Mesenchymal stem cell (in vitro differentiated cells and primary cell): ENCODE measurements around the gene COL23A1.

Experiments used
- DNase-seq: peaks from one replicate; pipeline ENCODE4 v3.0.0-alpha.2; 2013
- H2AFZ ChIP-seq: one replicate; pipeline ENCODE4 v1.6.1; 2013; ENCODE audit warnings: low read depth, mild to moderate bottlenecking, control low read depth, inconsistent platforms, low read length, moderate library complexity
- H2AK5ac ChIP-seq: 2 replicates; pipeline ENCODE4 v1.6.1; 2013; ENCODE audit warnings: low read length, moderate library complexity, mild to moderate bottlenecking, inconsistent platforms; ENCODE audit not compliant: severe bottlenecking
- H2BK120ac ChIP-seq: one replicate; pipeline ENCODE4 v1.6.1; 2013; ENCODE audit warnings: low read depth, mild to moderate bottlenecking, inconsistent platforms, low read length, moderate library complexity
- H2BK12ac ChIP-seq, 2 experiments: one replicate each; pipeline ENCODE4 v1.6.1; 2013; ENCODE audit warnings: inconsistent platforms in 2 of 2, low read length in 2 of 2, mild to moderate bottlenecking in 2 of 2, moderate library complexity in 2 of 2, control low read depth in 1 of 2
- H2BK15ac ChIP-seq: one replicate; pipeline ENCODE4 v1.6.1; 2013; ENCODE audit warnings: mild to moderate bottlenecking, low read depth, inconsistent platforms; ENCODE audit not compliant: poor library complexity, severe bottlenecking
- H2BK5ac ChIP-seq: 2 replicates; pipeline ENCODE4 v1.6.1; 2013; ENCODE audit warnings: low read depth, mild to moderate bottlenecking, low read length, control low read depth, inconsistent platforms; ENCODE audit not compliant: poor library complexity, severe bottlenecking
- H3K14ac ChIP-seq, 2 experiments: one replicate each; pipeline ENCODE4 v1.6.1; 2013; ENCODE audit warnings: inconsistent platforms in 2 of 2, low read length in 2 of 2, control low read depth in 1 of 2, mild to moderate bottlenecking in 1 of 2, moderate library complexity in 1 of 2
- H3K18ac ChIP-seq, 2 experiments: one replicate each; pipeline ENCODE4 v1.6.1; 2013; ENCODE audit warnings: inconsistent platforms in 2 of 2, low read length in 2 of 2, control low read depth in 1 of 2, low read depth in 1 of 2, mild to moderate bottlenecking in 1 of 2
- H3K23ac ChIP-seq, 2 experiments: one replicate each; pipeline ENCODE4 v1.6.1; 2013; ENCODE audit warnings: inconsistent platforms in 2 of 2, low read length in 2 of 2, mild to moderate bottlenecking in 2 of 2, moderate library complexity in 2 of 2, control low read depth in 1 of 2
- H3K27ac ChIP-seq: 2 replicates; pipeline ENCODE4 v1.5.1; 2013; ENCODE audit warnings: mild to moderate bottlenecking, moderate library complexity, low read length, control low read depth, inconsistent platforms; ENCODE audit not compliant: poor library complexity, severe bottlenecking
- H3K27me3 ChIP-seq, 2 experiments: 2 replicates each; pipeline versions ENCODE4 v1.6.1 to v1.7.0; 2013; ENCODE audit warnings: low read length in 2 of 2, mild to moderate bottlenecking in 2 of 2, moderate library complexity in 2 of 2, control low read depth in 1 of 2, inconsistent platforms in 1 of 2; ENCODE audit not compliant: control insufficient read depth in 1 of 2, insufficient read depth in 1 of 2
- H3K36me3 ChIP-seq, 2 experiments: 2 replicates each; pipeline versions ENCODE4 v1.6.1 to v1.7.0; 2013; ENCODE audit warnings: low read length in 2 of 2, control low read depth in 1 of 2, inconsistent platforms in 1 of 2, low read depth in 1 of 2, mild to moderate bottlenecking in 1 of 2; ENCODE audit not compliant: insufficient read depth in 2 of 2, control insufficient read depth in 1 of 2
- H3K4ac ChIP-seq, 2 experiments: one replicate each; pipeline ENCODE4 v1.6.1; 2013; ENCODE audit warnings: inconsistent platforms in 2 of 2, low read length in 2 of 2, mild to moderate bottlenecking in 2 of 2, moderate library complexity in 2 of 2, control low read depth in 1 of 2, low read depth in 1 of 2
- H3K4me1 ChIP-seq: 2 replicates; pipeline ENCODE4 v1.6.1; 2013; ENCODE audit warnings: low read depth, low read length, control low read depth; ENCODE audit not compliant: control insufficient read depth, insufficient read depth
- H3K4me2 ChIP-seq: 2 replicates; pipeline ENCODE4 v1.6.1; 2013; ENCODE audit warnings: low read length, mild to moderate bottlenecking, inconsistent platforms; ENCODE audit not compliant: poor library complexity, severe bottlenecking
- H3K4me3 ChIP-seq, 2 experiments: 2 replicates each; pipeline versions ENCODE4 v1.5.1 to v1.7.0; 2013; ENCODE audit warnings: low read length in 2 of 2, mild to moderate bottlenecking in 2 of 2, control low read depth in 1 of 2, low read depth in 1 of 2; ENCODE audit not compliant: insufficient read depth in 1 of 2
- H3K79me1 ChIP-seq: replicated peaks from 2 replicates; pipeline ENCODE4 v1.6.1; 2013; ENCODE audit warnings: mild to moderate bottlenecking, control low read depth, low read length, inconsistent platforms; ENCODE audit not compliant: poor library complexity, severe bottlenecking
- H3K9ac ChIP-seq: 2 replicates; pipeline ENCODE4 v1.7.0; 2013; ENCODE audit warnings: mild to moderate bottlenecking, low read length, moderate library complexity
- H3K9me3 ChIP-seq: 2 replicates; pipeline ENCODE4 v1.7.0; 2013; ENCODE audit warnings: mild to moderate bottlenecking, low read length; ENCODE audit not compliant: control insufficient read depth
- H4K8ac ChIP-seq: one replicate; pipeline ENCODE4 v1.6.1; 2013; ENCODE audit warnings: inconsistent platforms, mild to moderate bottlenecking, low read length, moderate library complexity
- H4K91ac ChIP-seq: one replicate; pipeline ENCODE4 v1.6.1; 2013; ENCODE audit warnings: mild to moderate bottlenecking, low read length, inconsistent platforms
- WGBS: methylation state at CpG from one replicate; pipeline ENCODE4 v1.1.7; 2013; ENCODE audit warnings: mixed read lengths; 5-methylcytosine and 5-hydroxymethylcytosine counted together

The COL23A1 gene

DNA sequence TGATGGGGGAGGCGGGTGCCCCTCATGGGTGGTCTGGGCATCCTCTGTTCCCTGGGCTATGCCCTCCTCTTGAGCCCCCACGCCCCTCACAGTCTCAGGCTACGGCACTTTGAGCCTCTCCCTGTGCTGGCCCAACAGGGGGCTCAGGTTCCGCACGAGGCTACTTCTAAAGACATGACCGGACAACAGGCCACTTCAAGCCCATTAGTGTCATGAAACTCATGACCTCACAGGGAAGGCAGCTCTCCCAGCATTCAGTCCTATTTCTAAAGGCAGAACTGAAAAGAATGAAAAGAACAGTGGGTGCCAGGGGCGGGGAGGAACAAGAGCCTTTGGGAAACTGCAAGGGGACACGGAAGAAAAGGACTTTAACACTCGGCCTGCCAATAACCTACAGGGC lies 45.0 kb downstream of the COL23A1 start:
- Histone ChIP-seq H3K14ac (no peak overlapping the region), H2BK120ac (no peak overlapping the region), H3K9ac (no peak overlapping the region), H3K4me1 (no peaks in the 10 kb centered on the region), H2AK5ac (no peak overlapping the region), H3K79me1 (no peaks in the 10 kb centered on the region), H4K91ac (no peak overlapping the region), H3K23ac (no peak overlapping the region), H2BK5ac (no peak overlapping the region), H3K4me3 (no peak overlapping the region), H3K27ac (no peak overlapping the region), H2BK12ac (no peak overlapping the region), H2AFZ (no peak overlapping the region), H2BK15ac (no peak overlapping the region), H3K9me3 (no peaks in the 10 kb centered on the region), H3K4ac (no peak overlapping the region), H3K18ac (no peak overlapping the region), H4K8ac (no peak overlapping the region), H3K36me3 (no peaks in the 10 kb centered on the region), H3K27me3 (peaks cover 0 to 9% of the 10 kb centered on the region in 2 experiments), H3K4me2 (no peak overlapping the region)
- 82% methylated on average over 9 of the region's 9 CpGs for WGBS
- no peak for DNase-seq

- Histone ChIP-seq H3K27me3 (peaks cover 0 to 9% of the 10 kb centered on the region in 2 experiments), H2AFZ (no peak overlapping the region), H3K4ac (no peak overlapping the region), H3K4me1 (no peaks in the 10 kb centered on the region), H3K4me2 (no peak overlapping the region), H4K91ac (no peak overlapping the region), H2BK15ac (no peak overlapping the region), H3K14ac (no peak overlapping the region), H2BK12ac (no peak overlapping the region), H3K27ac (no peak overlapping the region), H2AK5ac (no peak overlapping the region), H3K23ac (no peak overlapping the region), H2BK120ac (no peak overlapping the region), H3K9me3 (no peaks in the 10 kb centered on the region), H3K79me1 (no peaks in the 10 kb centered on the region), H3K9ac (no peak overlapping the region), H2BK5ac (no peak overlapping the region), H3K18ac (no peak overlapping the region), H3K36me3 (no peaks in the 10 kb centered on the region), H3K4me3 (no peak overlapping the region), H4K8ac (no peak overlapping the region)
- DNase-seq: no peak
- 86% methylated on average over 21 of the region's 22 CpGs for WGBS
Observed at GRCh38 chr5:178544166-178544834, 45.9 kb downstream of the COL23A1 start.

- Histone ChIP-seq H2AK5ac (no peak overlapping the region), H3K23ac (no peak overlapping the region), H2BK15ac (no peak overlapping the region), H3K36me3 (no peaks in the 10 kb centered on the region), H4K8ac (no peak overlapping the region), H3K4me2 (no peak overlapping the region), H3K14ac (no peak overlapping the region), H3K79me1 (no peaks in the 10 kb centered on the region), H2AFZ (no peak overlapping the region), H3K4me3 (no peak overlapping the region), H3K9ac (no peak overlapping the region), H2BK120ac (no peak overlapping the region), H3K18ac (no peak overlapping the region), H2BK5ac (no peak overlapping the region), H3K4me1 (no peaks in the 10 kb centered on the region), H4K91ac (no peak overlapping the region), H3K4ac (no peak overlapping the region), H3K9me3 (no peaks in the 10 kb centered on the region), H3K27me3 (peaks cover 0 to 9% of the 10 kb centered on the region in 2 experiments), H3K27ac (no peak overlapping the region), H2BK12ac (no peak overlapping the region)
- DNase-seq: no peak
- WGBS: 53% methylated on average over 4 of the region's 7 CpGs
Observed at GRCh38 chr5:178542455-178542854, 47.7 kb downstream of the COL23A1 start.

DNA sequence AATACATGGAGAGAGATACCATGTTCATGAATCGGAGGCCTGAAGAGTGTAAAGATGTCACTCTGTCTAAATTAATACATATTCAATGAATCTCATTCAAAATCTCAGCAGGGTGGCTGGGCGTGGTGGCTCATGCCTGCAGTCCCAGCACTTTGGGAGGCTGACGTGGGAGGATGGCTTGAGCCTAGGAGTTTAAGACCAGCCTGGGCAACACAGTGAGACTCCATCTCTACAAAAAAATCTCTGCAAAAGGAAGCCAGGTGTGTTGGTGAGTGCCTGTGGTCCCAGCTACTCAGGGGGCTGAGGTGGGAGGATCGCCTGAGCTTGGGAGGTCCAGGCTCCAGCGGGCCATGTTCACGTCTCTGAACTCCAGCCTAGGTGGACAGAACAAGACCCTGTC lies 49.7 kb downstream of the COL23A1 start:
- H2AFZ ChIP-seq: no peak overlapping the region
- no peak overlapping the region for H3K18ac ChIP-seq
- no peak for DNase-seq
- H3K14ac ChIP-seq: no peak overlapping the region
- H2BK12ac ChIP-seq: no peak overlapping the region
- peaks cover 0 to 2% of the 10 kb centered on the region in 2 experiments for H3K27me3 ChIP-seq
- H3K4me1 ChIP-seq: no peaks in the 10 kb centered on the region
- H2BK15ac ChIP-seq: no peak overlapping the region
- H3K23ac ChIP-seq: no peak overlapping the region
- H3K36me3 ChIP-seq: no peaks in the 10 kb centered on the region
- no peak overlapping the region for H3K4me2 ChIP-seq
- WGBS: 100% methylated on average over 2 of the region's 6 CpGs
- H3K4me3 ChIP-seq: no peak overlapping the region
- H2AK5ac ChIP-seq: no peak overlapping the region
- no peak overlapping the region for H4K91ac ChIP-seq
- H2BK5ac ChIP-seq: no peak overlapping the region
- no peak overlapping the region for H2BK120ac ChIP-seq
- no peak overlapping the region for H3K9ac ChIP-seq
- H3K27ac ChIP-seq: no peak overlapping the region
- H3K4ac ChIP-seq: no peak overlapping the region
- no peaks in the 10 kb centered on the region for H3K9me3 ChIP-seq
- no peak overlapping the region for H4K8ac ChIP-seq
- H3K79me1 ChIP-seq: no peaks in the 10 kb centered on the region
